Small intestine (tissue), 7 donors: ENCODE results near the gene RAPGEF6. TPM values are rescaled to one million over a fixed set of nuclear protein-coding genes. Genes with fewer than 3 reads are reported as not detected.

ENCODE experiments used
- DNase-seq, 2 donors: peaks; one replicate each; pipeline versions ENCODE4 v3.0.0 to v3.0.0-alpha.2; 2013
- FAIRE-seq: peaks from 2 replicates; lab custom pipeline; 2012; peaks lifted over from hg19 to GRCh38; lab: Jason Lieb, UNC
- H3K27ac ChIP-seq, 3 donors: one replicate each; pipeline ENCODE4 v1.5.1; 2013; ENCODE audit warnings: low read length in 2 of 3, mild to moderate bottlenecking in 2 of 3, control low read depth in 1 of 3, inconsistent platforms in 1 of 3, low read depth in 1 of 3, moderate library complexity in 1 of 3
- H3K27me3 ChIP-seq, 3 donors: one replicate each; pipeline ENCODE4 v1.6.1; 2013; ENCODE audit warnings: low read length in 3 of 3, inconsistent platforms in 1 of 3; ENCODE audit not compliant: control insufficient read depth in 3 of 3, insufficient read depth in 3 of 3
- H3K36me3 ChIP-seq, 3 donors: one replicate each; pipeline ENCODE4 v1.6.1; 2013; ENCODE audit warnings: low read length in 3 of 3, inconsistent platforms in 1 of 3, low read depth in 1 of 3, mild to moderate bottlenecking in 1 of 3, moderate library complexity in 1 of 3; ENCODE audit not compliant: control insufficient read depth in 3 of 3, insufficient read depth in 2 of 3
- H3K4me1 ChIP-seq, 3 donors: one replicate each; pipeline ENCODE4 v1.6.1; 2013; ENCODE audit warnings: low read length in 2 of 3, inconsistent platforms in 1 of 3, low read depth in 1 of 3, mild to moderate bottlenecking in 1 of 3, moderate library complexity in 1 of 3; ENCODE audit not compliant: control insufficient read depth in 3 of 3, insufficient read depth in 2 of 3
- H3K4me3 ChIP-seq, 3 donors: one replicate each; pipeline ENCODE4 v1.5.1; 2013; ENCODE audit warnings: low read length in 3 of 3, control low read depth in 1 of 3, inconsistent platforms in 1 of 3, low read depth in 1 of 3, mild to moderate bottlenecking in 1 of 3, moderate library complexity in 1 of 3
- H3K9me3 ChIP-seq, 2 donors: one replicate each; pipeline ENCODE4 v1.6.1; 2013; ENCODE audit warnings: low read depth in 1 of 2, low read length in 1 of 2; ENCODE audit not compliant: control insufficient read depth in 2 of 2, insufficient read depth in 1 of 2
- WGBS, 3 donors: extraction: QIAGEN DNeasy Blood & Tissue Kit; methylation state at CpG; one replicate each; pipeline ENCODE4 v1.1.7; 2013; 5-methylcytosine and 5-hydroxymethylcytosine counted together
- polyA plus RNA-seq, 4 donors: library from polyadenylated mRNA; stranded (reverse) in 3 of 4; unstranded in 1 of 4; fragments of 200-250 nt in 3 of 4; fragments of 120-200 nt in 1 of 4; gene quantifications; one replicate each; pipeline versions ENCODE4 v1.2.1 to v1.2.3, GENCODE V29; 2013
- donor health status: healthy with polysubstance abuse.
- donor health status: control.
- donor health status: control.
- donor health status: Bipolar disorder and iron deficiency.
- donor health status: healthy.

The RAPGEF6 gene
- polyA plus RNA-seq, 4 donors: 1.1 to 10.4 (median 2.3) TPM

DNA sequence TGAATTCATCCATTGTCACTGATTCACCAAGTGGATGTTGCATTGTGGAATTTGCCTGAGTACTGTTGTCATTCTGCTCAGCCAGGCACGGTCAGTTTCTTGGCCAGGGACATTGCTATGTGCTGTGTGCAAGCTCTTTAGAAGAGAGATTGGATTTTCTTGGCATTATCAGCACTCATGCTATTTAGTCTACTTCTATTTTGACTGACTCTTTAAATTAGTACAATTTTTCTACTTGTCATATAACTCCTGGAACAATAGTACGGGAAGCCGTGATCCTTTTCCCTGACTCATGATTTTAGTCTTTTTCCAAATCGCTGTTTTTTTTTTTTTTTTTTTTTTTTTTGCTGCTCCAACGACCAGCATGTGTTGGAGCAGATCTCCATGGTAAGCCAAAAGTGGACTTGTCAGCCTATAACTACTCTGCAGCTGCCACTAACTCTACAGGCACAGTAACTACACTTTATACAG lies 241.5 kb downstream of the RAPGEF6 start:
- no peak overlapping the region for H3K4me3 ChIP-seq
- H3K9me3 ChIP-seq: no peaks in the 10 kb centered on the region
- H3K36me3 ChIP-seq: peaks cover 5 to 18% (median 9%) of the 10 kb centered on the region in 3 donors
- no peaks in the 10 kb centered on the region for H3K4me1 ChIP-seq
- 56 to 81% (median 77%) methylated on average over 5 of the region's 5 CpGs for WGBS, 3 donors
- DNase-seq (no peak), FAIRE-seq (no peak)
- no peak overlapping the region for H3K27ac ChIP-seq
- no peaks in the 10 kb centered on the region for H3K27me3 ChIP-seq

GRCh38 chr5:131392466-131393095 lies 242.4 kb downstream of the RAPGEF6 start:
- FAIRE-seq (no peak), DNase-seq (no peak)
- Histone ChIP-seq H3K9me3 (no peaks in the 10 kb centered on the region), H3K4me1 (no peaks in the 10 kb centered on the region), H3K36me3 (peaks cover 5 to 18% (median 6%) of the 10 kb centered on the region in 3 donors), H3K4me3 (no peak overlapping the region), H3K27ac (no peak overlapping the region), H3K27me3 (no peaks in the 10 kb centered on the region)
- 57 to 75% (median 69%) methylated on average over 5 of the region's 5 CpGs for WGBS, 3 donors

- FAIRE-seq: no peak
- Histone ChIP-seq H3K36me3 (peaks cover 0 to 20% (median 10%) of the 10 kb centered on the region in 3 donors), H3K27me3 (no peaks in the 10 kb centered on the region), H3K9me3 (no peaks in the 10 kb centered on the region), H3K4me3 (no peak overlapping the region), H3K4me1 (no peaks in the 10 kb centered on the region), H3K27ac (no peak overlapping the region)
- 29 to 50% (median 44%) methylated on average over 1 of the region's 1 CpG for WGBS, 3 donors
- DNase-seq: no peak
Observed at GRCh38 chr5:131389869-131390265, 245.2 kb downstream of the RAPGEF6 start.

DNA sequence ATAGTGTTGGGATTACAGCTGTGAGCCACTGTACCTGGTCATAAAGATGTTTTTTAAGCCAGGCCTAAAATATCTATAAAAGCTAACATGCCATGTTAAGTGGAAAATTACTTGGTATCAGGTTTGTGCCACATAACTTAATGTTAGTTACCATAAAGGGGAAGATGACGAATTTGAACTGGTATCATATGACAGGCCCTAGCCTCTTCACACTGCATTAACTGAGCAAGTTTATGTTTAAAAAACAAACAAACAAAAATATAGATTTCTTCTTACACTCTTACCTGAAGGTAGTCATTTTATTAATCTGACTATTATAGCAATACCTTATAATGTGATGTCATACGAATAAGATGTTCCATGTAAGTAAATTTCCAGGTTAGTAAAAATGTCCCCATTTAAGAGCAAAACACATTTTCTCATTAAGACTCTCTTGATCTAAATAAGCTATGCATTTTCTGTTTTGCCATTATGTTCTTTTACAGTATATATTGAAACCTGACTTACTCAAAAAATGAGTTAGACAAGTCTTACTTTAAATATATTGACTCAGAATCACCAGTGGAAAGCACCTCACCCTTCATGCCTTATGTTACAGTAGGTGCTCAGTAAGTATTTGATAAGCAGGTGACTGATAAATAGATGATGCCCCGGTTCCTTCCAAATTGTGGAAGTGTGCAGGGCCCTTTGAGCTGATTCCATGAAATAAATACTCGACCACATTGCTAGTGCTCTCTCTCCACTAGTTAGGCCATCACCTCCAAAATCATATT lies 245.7 kb downstream of the RAPGEF6 start:
- Histone ChIP-seq H3K9me3 (no peaks in the 10 kb centered on the region), H3K27me3 (no peaks in the 10 kb centered on the region), H3K4me1 (no peaks in the 10 kb centered on the region), H3K27ac (no peak overlapping the region), H3K36me3 (peaks cover 0 to 20% (median 9%) of the 10 kb centered on the region in 3 donors), H3K4me3 (no peak overlapping the region)
- FAIRE-seq (no peak), DNase-seq (no peak)
- 75 to 80% (median 75%) methylated on average over 4 of the region's 4 CpGs for WGBS, 3 donors

DNA sequence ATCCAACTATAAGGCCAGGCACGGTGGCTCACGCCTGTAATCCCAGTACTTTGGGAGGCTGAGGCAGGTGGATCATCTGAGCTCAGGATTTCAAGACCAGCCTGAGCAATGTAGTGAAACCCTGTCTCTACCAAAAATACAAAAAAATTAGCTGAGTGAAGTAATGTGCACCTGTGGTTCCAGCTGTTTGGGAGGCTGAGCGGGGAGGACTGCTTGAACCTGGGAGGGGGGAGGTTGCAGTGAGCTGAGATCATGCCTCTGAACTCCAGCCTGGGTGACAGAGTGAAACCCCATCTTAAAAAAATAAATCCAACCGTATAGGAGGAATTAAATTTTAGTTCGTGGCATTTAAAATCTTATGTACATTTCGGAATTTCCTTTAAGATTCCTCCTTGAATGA lies 247.8 kb downstream of the RAPGEF6 start:
- DNase-seq (no peak), FAIRE-seq (no peak)
- Histone ChIP-seq H3K36me3 (peaks cover 0 to 20% (median 8%) of the 10 kb centered on the region in 3 donors), H3K27me3 (no peaks in the 10 kb centered on the region), H3K4me1 (peaks cover 0 to 2% (median 0%) of the 10 kb centered on the region in 3 donors), H3K4me3 (no peak overlapping the region), H3K9me3 (no peaks in the 10 kb centered on the region), H3K27ac (peak overlapping the region in 1 of 3 donors; percentile 8)
- WGBS, 3 donors: 92 to 95% (median 93%) methylated on average over 6 of the region's 6 CpGs

DNA sequence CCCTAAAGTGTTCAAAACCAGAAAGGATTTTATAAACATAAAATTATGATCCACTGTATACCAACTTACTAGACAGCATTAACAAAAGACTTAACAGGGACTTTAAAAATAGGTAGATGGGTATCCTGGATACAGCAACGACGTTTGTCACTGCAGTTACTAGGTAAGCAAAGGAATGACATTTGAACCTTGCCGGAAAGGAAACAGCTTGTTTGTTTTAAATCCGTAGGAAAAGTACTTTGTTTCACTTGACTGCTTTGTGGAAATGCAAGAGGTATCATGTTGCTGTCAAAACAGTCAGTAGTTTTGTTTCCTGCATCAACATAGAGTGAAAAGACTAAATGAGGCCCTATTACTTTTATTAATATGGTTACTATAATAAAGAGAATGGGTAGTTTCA lies 248.2 kb downstream of the RAPGEF6 start:
- 43 to 48% (median 43%) methylated on average over 4 of the region's 4 CpGs for WGBS, 3 donors
- no peak overlapping the region for H3K27ac ChIP-seq
- H3K4me3 ChIP-seq: no peak overlapping the region
- H3K4me1 ChIP-seq: peaks cover 0 to 2% (median 0%) of the 10 kb centered on the region in 3 donors
- DNase-seq: peak in 1 of 2 donors; percentile 19
- no peak for FAIRE-seq
- peaks cover 0 to 20% (median 7%) of the 10 kb centered on the region in 3 donors for H3K36me3 ChIP-seq
- no peaks in the 10 kb centered on the region for H3K9me3 ChIP-seq
- no peaks in the 10 kb centered on the region for H3K27me3 ChIP-seq

DNA sequence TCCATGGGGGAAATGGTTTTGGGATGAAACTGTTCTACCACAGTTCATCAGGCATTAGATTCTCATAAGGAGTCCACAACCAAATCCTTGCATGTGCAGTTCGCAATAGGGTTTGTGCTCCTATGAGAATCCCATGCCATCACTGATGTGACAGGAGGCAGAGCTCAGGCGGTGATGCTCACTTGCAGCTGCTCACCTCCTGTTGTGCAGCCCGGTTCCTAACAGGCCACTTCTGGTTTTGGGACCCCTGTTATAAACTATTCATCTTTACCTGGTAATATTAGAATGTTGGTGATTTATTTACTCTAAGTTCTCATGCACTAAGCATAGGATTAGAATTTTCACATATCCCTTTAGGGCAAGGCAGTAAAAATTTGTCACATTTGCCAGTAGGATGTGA lies 248.9 kb downstream of the RAPGEF6 start:
- DNase-seq (no peak), FAIRE-seq (no peak)
- Histone ChIP-seq H3K9me3 (no peaks in the 10 kb centered on the region), H3K4me1 (peaks cover 0 to 2% (median 0%) of the 10 kb centered on the region in 3 donors), H3K27ac (peak overlapping the region in 1 of 3 donors; percentile 45), H3K4me3 (no peak overlapping the region), H3K36me3 (peaks cover 0 to 16% (median 7%) of the 10 kb centered on the region in 3 donors), H3K27me3 (no peaks in the 10 kb centered on the region)
- WGBS, 3 donors: 96 to 99% (median 98%) methylated on average over 3 of the region's 3 CpGs

- DNase-seq: no peak
- FAIRE-seq: no peak
- Histone ChIP-seq H3K4me3 (no peak overlapping the region), H3K27me3 (no peaks in the 10 kb centered on the region), H3K27ac (no peak overlapping the region), H3K4me1 (peaks cover 0 to 5% (median 0%) of the 10 kb centered on the region in 3 donors), H3K36me3 (peaks cover 0 to 10% (median 7%) of the 10 kb centered on the region in 3 donors), H3K9me3 (no peaks in the 10 kb centered on the region)
- WGBS, 3 donors: 95 to 98% (median 95%) methylated on average over 3 of the region's 3 CpGs
Observed at GRCh38 chr5:131384616-131385214, 250.3 kb downstream of the RAPGEF6 start.
